OCI-LY7 (cell line): ENCODE measurements around the gene LILRB1. TPM values are rescaled to one million over a fixed set of nuclear protein-coding genes. Genes with fewer than 3 reads are reported as not detected.

ENCODE experiments used
- BruUV-seq: library from RNA; stranded (reverse); fragments of 400-500 nt; replicated peaks from 2 replicates; lab custom pipeline; 2021; lab: Mats Ljungman, UMichigan
- CTCF ChIA-PET: fragments of 300-600 bp; sonication (Branson Sonifier 250); formaldehyde crosslinking; loops from one replicate; lab custom pipeline; 2022; ENCODE audit warnings: antibody characterized with exemption; ENCODE audit not compliant: unreplicated experiment; lab: Charles Lee
- POLR2A ChIA-PET: fragments of 300-600 bp; sonication (Branson Sonifier 250); formaldehyde crosslinking; loops from one replicate; lab custom pipeline; 2022; ENCODE audit warnings: antibody characterized with exemption; lab: Charles Lee
- DNase-seq: peaks from one replicate; pipeline ENCODE4 v3.0.0-alpha.2; 2015; ENCODE audit warnings: low spot score
- H2AFZ ChIP-seq: fragments of 200-600 bp; sonication (generic), shearing (Covaris generic); 2 replicates; pipeline ENCODE4 v1.6.1; 2014; ENCODE audit warnings: mild to moderate bottlenecking, antibody characterized with exemption, low read length, moderate library complexity
- H3K27ac ChIP-seq: fragments of 200-600 bp; sonication (generic); 2 replicates; pipeline ENCODE4 v1.5.1; 2014; ENCODE audit warnings: mixed run types, low read depth, mild to moderate bottlenecking, moderate library complexity, low read length, inconsistent platforms; ENCODE audit not compliant: poor library complexity, severe bottlenecking
- H3K36me3 ChIP-seq: fragments of 200-600 bp; sonication (generic); 2 replicates; pipeline ENCODE4 v1.6.1; 2014; ENCODE audit warnings: mild to moderate bottlenecking, antibody characterized with exemption, low read length, moderate library complexity, mixed read lengths; ENCODE audit not compliant: insufficient read depth
- H3K4me1 ChIP-seq: fragments of 200-600 bp; sonication (generic); 2 replicates; pipeline ENCODE4 v1.5.1; 2014; ENCODE audit warnings: mild to moderate bottlenecking, low read length; ENCODE audit not compliant: insufficient read depth, poor library complexity, severe bottlenecking
- H3K4me2 ChIP-seq: fragments of 200-600 bp; sonication (generic); 2 replicates; pipeline ENCODE4 v1.6.1; 2014; ENCODE audit warnings: mild to moderate bottlenecking, low read length
- H3K4me3 ChIP-seq: fragments of 200-600 bp; sonication (generic); 2 replicates; pipeline ENCODE4 v1.5.1; 2014; ENCODE audit warnings: mild to moderate bottlenecking, low read depth, low read length; ENCODE audit not compliant: poor library complexity, severe bottlenecking
- H3K79me2 ChIP-seq: fragments of 200-600 bp; sonication (generic); 2 replicates; pipeline ENCODE4 v1.6.1; 2016; ENCODE audit warnings: low read depth, mild to moderate bottlenecking, low read length, moderate library complexity, mixed read lengths; ENCODE audit not compliant: insufficient read depth
- H3K9me2 ChIP-seq: fragments of 200-600 bp; sonication (generic); 2 replicates; pipeline ENCODE4 v1.6.1; 2016; ENCODE audit warnings: mild to moderate bottlenecking, low read length, mixed read lengths; ENCODE audit not compliant: insufficient read depth
- H3K9me3 ChIP-seq: fragments of 200-600 bp; sonication (generic); 2 replicates; pipeline ENCODE4 v1.6.1; 2014; ENCODE audit warnings: mild to moderate bottlenecking, mixed run types, low read length, mixed read lengths
- H4K20me1 ChIP-seq: fragments of 200-600 bp; sonication (generic); 2 replicates; pipeline ENCODE4 v1.6.1; 2014; ENCODE audit warnings: mild to moderate bottlenecking, antibody characterized with exemption, low read length, moderate library complexity, mixed read lengths; ENCODE audit not compliant: insufficient read depth
- EZH2phosphoT487 ChIP-seq: fragments of 200-600 bp; sonication (generic); IDR thresholded peaks from 2 replicates; pipeline ENCODE4 v1.6.1; 2018; ENCODE audit warnings: low read depth, borderline replicate concordance, mild to moderate bottlenecking, mixed run types, antibody characterized with exemption, low read length, moderate library complexity, mixed read lengths
- intact Hi-C: fragments of 100-400 bp; cut with micrococcal nuclease; formaldehyde crosslinking; loops from one replicate; pipeline ENCODE4 v1.10.0; 2022; ENCODE audit not compliant: unreplicated experiment
- total RNA-seq, 2 experiments: library from RNA; depleted of rRNA in 1 of 2; stranded (reverse); fragments of >200 nt in 1 of 2; shearing (Covaris generic) in 1 of 2; gene quantifications; 2 replicates each; pipeline ENCODE4 v1.2.3, GENCODE V29; 2014 to 2022
- TF ChIP-seq, protein P1 (sequence below): fragments of 200-600 bp; sonication (generic); conservative IDR thresholded peaks from 2 replicates; pipeline ENCODE4 v1.5.1; 2014; ENCODE audit warnings: mild to moderate bottlenecking, antibody characterized with exemption, low read length, moderate library complexity, mixed read lengths

The LILRB1 gene
- total RNA-seq, 2 experiments from 2014 or later: 4.5 TPM; not detected in 1

DNA sequence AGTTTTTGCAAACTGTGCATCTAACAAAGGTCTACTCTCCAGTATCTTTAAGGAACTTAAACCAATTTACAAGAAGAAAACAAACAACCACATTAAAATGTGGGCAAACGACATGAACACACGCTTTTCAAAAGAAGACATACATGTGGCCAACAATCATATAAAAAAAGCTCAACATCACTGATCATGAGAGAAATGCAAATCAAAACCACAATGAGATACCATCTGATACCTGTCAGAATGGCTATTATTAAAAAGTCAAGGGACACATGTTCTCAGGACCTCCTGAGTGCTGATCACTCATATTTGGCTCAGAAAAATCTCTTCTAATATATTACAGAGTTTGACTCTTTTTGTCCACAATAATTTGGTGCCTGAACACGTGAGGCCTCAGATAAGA is 14.2 kb upstream of the LILRB1 start:
- Histone ChIP-seq H3K4me2 (no peak overlapping the region), H3K36me3 (no peaks in the 10 kb centered on the region), H3K79me2 (no peaks in the 10 kb centered on the region), H3K9me2 (no peaks in the 10 kb centered on the region), H3K4me3 (no peak overlapping the region), H3K4me1 (no peaks in the 10 kb centered on the region), H2AFZ (no peak overlapping the region), H3K27ac (no peak overlapping the region), H4K20me1 (no peaks in the 10 kb centered on the region), H3K9me3 (0 out of 2 replicates have a peak, but pooled peaks cover 4% of the 10 kb centered on the region)
- CTCF ChIA-PET: no interaction called here
- intact Hi-C loops: no loop called here
- no peak for DNase-seq
- BruUV-seq: no TSS peak
- POLR2A ChIA-PET: no interaction called here
- no peak for TF ChIP-seq EZH2phosphoT487
- TF ChIP-seq, protein P1, sequence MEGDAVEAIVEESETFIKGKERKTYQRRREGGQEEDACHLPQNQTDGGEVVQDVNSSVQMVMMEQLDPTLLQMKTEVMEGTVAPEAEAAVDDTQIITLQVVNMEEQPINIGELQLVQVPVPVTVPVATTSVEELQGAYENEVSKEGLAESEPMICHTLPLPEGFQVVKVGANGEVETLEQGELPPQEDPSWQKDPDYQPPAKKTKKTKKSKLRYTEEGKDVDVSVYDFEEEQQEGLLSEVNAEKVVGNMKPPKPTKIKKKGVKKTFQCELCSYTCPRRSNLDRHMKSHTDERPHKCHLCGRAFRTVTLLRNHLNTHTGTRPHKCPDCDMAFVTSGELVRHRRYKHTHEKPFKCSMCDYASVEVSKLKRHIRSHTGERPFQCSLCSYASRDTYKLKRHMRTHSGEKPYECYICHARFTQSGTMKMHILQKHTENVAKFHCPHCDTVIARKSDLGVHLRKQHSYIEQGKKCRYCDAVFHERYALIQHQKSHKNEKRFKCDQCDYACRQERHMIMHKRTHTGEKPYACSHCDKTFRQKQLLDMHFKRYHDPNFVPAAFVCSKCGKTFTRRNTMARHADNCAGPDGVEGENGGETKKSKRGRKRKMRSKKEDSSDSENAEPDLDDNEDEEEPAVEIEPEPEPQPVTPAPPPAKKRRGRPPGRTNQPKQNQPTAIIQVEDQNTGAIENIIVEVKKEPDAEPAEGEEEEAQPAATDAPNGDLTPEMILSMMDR: no peak

DNA sequence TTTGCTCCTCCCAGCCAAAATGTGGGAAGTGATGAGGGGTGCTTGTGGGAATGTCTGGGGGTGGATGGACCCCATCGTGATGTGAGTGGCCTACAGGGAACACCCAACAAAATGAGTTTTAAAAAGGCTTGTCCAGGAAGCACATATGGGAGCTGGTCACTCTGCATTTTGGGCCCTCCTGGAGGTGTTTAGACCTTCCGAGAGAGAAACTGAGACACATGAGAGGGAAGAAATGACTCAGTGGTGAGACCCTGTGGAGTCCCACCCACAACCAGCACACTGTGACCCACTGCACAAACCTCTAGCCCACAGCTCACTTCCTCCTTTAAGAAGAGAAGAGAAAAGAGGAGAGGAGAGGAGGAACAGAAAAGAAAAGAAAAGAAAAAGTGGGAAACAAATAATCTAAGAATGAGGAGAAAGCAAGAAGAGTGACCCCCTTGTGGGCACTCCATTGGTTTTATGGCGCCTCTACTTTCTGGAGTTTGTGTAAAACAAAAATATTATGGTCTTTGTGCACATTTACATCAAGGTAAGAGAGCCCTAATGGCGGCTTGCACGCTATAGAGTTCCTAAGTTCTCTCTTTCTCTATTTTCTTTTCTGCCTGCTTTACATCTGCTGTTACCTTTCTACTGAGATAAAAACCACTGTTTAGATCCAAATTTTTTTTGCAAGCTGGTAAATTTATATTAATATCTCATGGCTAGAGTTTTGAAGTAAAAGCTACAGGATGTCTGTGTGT is 13.3 kb upstream of the LILRB1 start:
- Histone ChIP-seq H3K9me2 (no peaks in the 10 kb centered on the region), H3K4me2 (no peak overlapping the region), H2AFZ (no peak overlapping the region), H3K79me2 (no peaks in the 10 kb centered on the region), H3K9me3 (0 out of 2 replicates have a peak, but pooled peaks cover 4% of the 10 kb centered on the region), H3K36me3 (no peaks in the 10 kb centered on the region), H4K20me1 (no peaks in the 10 kb centered on the region), H3K27ac (no peak overlapping the region), H3K4me1 (no peaks in the 10 kb centered on the region), H3K4me3 (no peak overlapping the region)
- no peak for TF ChIP-seq EZH2phosphoT487
- TF ChIP-seq, protein P1: no peak
- BruUV-seq: no TSS peak
- intact Hi-C loops: no loop called here
- no peak for DNase-seq
- ChIA-PET POLR2A (no interaction called here), CTCF (no interaction called here)

DNA sequence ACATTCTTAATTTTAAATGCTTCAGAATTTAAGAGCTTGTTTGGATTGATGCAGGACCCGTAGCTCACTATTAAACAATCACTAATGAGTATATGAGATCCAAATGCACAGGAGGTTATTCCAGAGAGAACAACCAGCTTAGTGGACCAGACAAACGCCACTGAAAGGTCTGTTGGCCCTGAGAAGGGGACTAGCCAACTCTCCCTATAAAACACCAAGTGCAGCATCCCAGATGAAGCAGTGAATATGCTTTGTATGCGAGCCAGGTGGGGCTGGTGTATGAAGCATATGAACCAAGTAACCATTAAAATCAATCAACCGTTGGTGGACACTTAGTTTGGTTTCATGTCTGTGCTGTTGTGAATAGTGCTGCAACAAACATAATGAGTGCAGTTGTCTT is 9.8 kb upstream of the LILRB1 start:
- H3K4me2 ChIP-seq: no peak overlapping the region
- no peaks in the 10 kb centered on the region for H4K20me1 ChIP-seq
- no peaks in the 10 kb centered on the region for H3K9me2 ChIP-seq
- intact Hi-C loops: no loop called here
- DNase-seq: no peak
- H3K79me2 ChIP-seq: no peaks in the 10 kb centered on the region
- H3K9me3 ChIP-seq: no peaks in the 10 kb centered on the region
- H3K27ac ChIP-seq: no peak overlapping the region
- TF ChIP-seq, protein P1: no peak
- no peak for TF ChIP-seq EZH2phosphoT487
- ChIA-PET CTCF (no interaction called here), POLR2A (no interaction called here)
- no peaks in the 10 kb centered on the region for H3K36me3 ChIP-seq
- H3K4me1 ChIP-seq: no peaks in the 10 kb centered on the region
- BruUV-seq: no TSS peak
- no peak overlapping the region for H3K4me3 ChIP-seq
- no peak overlapping the region for H2AFZ ChIP-seq
